GM12878 (cell line): ENCODE measurements around the gene ASCC2.

Experiments used
- ATF2 ChIP-seq: IDR thresholded peaks from 2 replicates; pipeline ENCODE4 v1.6.1; 2012; ENCODE audit warnings: low read length, inconsistent platforms
- SIN3A ChIP-seq: IDR thresholded peaks from 2 replicates; pipeline ENCODE4 v1.6.1; 2012; ENCODE audit warnings: low read depth, low read length, improper control_type of control experiment
- TF ChIP-seq, protein P1 (sequence below), 3 experiments: IDR thresholded peaks in 2 of 3; conservative IDR thresholded peaks in 1 of 3; 2 replicates each; pipeline ENCODE4 v1.5.1; 2011; ENCODE audit warnings: low read depth in 3 of 3, low read length in 3 of 3, mild to moderate bottlenecking in 3 of 3, control low read depth in 2 of 3, moderate library complexity in 2 of 3, inconsistent platforms in 1 of 3, mixed read lengths in 1 of 3; ENCODE audit not compliant: control insufficient read depth in 2 of 3, insufficient read depth in 1 of 3; ENCODE audit errors: extremely low read depth in 1 of 3

DNA sequence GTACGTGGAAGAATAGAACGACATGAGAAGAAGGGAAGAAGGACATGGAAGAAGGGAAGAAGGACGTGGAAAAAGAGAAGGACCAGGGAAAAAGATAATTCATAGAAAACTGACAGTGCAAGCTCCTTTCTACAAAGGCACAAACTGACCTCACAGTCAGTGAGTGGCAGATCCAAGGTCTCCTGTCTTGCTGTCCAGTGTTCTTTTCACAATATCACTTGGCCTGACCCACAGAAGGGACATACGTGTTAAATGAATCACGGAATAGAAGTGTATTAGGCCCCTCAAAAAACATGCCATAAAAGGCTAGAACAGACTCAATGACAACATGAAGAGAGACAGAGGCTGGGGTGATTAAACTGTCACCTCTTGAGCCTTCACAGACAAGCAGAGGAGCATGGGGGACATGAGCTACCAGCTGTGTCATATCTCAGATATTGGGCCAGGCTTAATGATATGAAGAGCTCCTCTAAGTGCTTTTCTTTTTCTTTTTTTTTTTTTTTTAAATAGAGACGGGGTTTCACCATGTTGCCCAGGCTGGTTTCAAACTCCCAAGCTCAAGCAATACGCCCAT is 4.6 kb downstream of the ASCC2 start:
- TF ChIP-seq SIN3A: no peak
- TF ChIP-seq, protein P1, sequence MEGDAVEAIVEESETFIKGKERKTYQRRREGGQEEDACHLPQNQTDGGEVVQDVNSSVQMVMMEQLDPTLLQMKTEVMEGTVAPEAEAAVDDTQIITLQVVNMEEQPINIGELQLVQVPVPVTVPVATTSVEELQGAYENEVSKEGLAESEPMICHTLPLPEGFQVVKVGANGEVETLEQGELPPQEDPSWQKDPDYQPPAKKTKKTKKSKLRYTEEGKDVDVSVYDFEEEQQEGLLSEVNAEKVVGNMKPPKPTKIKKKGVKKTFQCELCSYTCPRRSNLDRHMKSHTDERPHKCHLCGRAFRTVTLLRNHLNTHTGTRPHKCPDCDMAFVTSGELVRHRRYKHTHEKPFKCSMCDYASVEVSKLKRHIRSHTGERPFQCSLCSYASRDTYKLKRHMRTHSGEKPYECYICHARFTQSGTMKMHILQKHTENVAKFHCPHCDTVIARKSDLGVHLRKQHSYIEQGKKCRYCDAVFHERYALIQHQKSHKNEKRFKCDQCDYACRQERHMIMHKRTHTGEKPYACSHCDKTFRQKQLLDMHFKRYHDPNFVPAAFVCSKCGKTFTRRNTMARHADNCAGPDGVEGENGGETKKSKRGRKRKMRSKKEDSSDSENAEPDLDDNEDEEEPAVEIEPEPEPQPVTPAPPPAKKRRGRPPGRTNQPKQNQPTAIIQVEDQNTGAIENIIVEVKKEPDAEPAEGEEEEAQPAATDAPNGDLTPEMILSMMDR (IDR thresholded peaks at IDR 0.05 in 2 of 3, conservative IDR thresholded peaks at IDR 0.05 in 1 of 3; ENCODE audit: control insufficient read depth in 2 of 3, extremely low read depth in 1 of 3, insufficient read depth in 1 of 3, low read depth in 3 of 3, low read length in 3 of 3): no peak
- no peak for TF ChIP-seq ATF2
